GM10266 (cell line): ENCODE data around the gene UVSSA.
"Not testable (repeated sequence)": the region's sequence is repeated elsewhere in the genome, so short reads cannot be mapped to it uniquely, and the experiment has no call there.

Experiments
- DNase-seq: peaks from one replicate; pipeline ENCODE4 v3.0.0; 2012; ENCODE audit errors: extremely low spot score
- CTCF ChIP-seq: IDR thresholded peaks from 2 replicates; pipeline ENCODE4 v1.5.1; 2012; ENCODE audit warnings: mild to moderate bottlenecking, low read depth; ENCODE audit not compliant: control insufficient read depth, insufficient read depth; ENCODE audit errors: missing control alignments

The UVSSA gene

GRCh38 chr4:1318488-1319213 is 28.4 kb upstream of the UVSSA start:
- TF ChIP-seq CTCF: peak; percentile 41
- DNase-seq: no peak

- no peak for TF ChIP-seq CTCF
Observed at GRCh38 chr4:1321486-1321885, 25.5 kb upstream of the UVSSA start.

GRCh38 chr4:1321946-1322650 is 24.9 kb upstream of the UVSSA start:
- TF ChIP-seq CTCF: no peak
- DNase-seq: no peak

More at GRCh38 chr4:1321486-1321885, 25.5 kb upstream of the UVSSA start:
- no peak for DNase-seq

- DNase-seq: no peak
- TF ChIP-seq CTCF: no peak
Observed at GRCh38 chr4:1323280-1323634, 23.8 kb upstream of the UVSSA start.

GRCh38 chr4:1323635-1324442 is 23.2 kb upstream of the UVSSA start:
- DNase-seq: no peak
- TF ChIP-seq CTCF: no peak

GRCh38 chr4:1324443-1325175 is 22.4 kb upstream of the UVSSA start:
- DNase-seq: not testable (repeated sequence)

- DNase-seq: no peak
Observed at GRCh38 chr4:1325176-1325480, 21.9 kb upstream of the UVSSA start.

More at GRCh38 chr4:1325176-1325480, 21.9 kb upstream of the UVSSA start:
- no peak for TF ChIP-seq CTCF
